ENCODE results near the gene KIF26B. TPM values are rescaled to one million over a fixed set of nuclear protein-coding genes. Genes with fewer than 3 reads are reported as not detected.

Gene KIF26B
- total RNA-seq, 1 donor from 2014 or later: 0.13 TPM

DNA sequence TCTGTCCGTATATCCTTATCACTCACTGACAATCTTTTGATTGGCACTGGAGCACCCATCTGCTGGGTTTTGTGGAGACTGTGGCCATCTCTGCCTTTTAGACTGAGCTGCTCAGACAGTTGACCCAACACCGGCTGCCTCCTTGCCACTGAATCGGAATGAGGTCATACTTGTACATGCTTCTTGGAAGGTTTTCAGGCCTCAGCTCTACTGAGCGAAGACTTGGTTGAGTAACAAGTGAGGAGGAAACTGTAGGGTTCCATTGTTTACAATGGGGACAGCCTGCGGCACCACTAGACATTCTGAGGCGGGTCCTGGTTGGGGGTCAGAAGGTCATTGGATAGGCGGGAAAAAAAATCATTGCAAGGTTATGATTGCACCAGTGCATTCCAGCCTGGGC lies 320.3 kb downstream of the KIF26B start:
- Mint-ChIP-seq H3K9me3 (no peaks in the 10 kb centered on the region), H3K27ac (no peak overlapping the region), H3K36me3 (ENCODE audit: low read depth) (no peaks in the 10 kb centered on the region), H3K4me1 (ENCODE audit: low read depth) (no peaks in the 10 kb centered on the region), H3K4me3 (no peak overlapping the region), H3K27me3 (ENCODE audit: insufficient read depth) (no peaks in the 10 kb centered on the region)
- intact Hi-C loops (cut with micrococcal nuclease): no loop called here
- DNase-seq (ENCODE audit: low spot score): no peak

DNA sequence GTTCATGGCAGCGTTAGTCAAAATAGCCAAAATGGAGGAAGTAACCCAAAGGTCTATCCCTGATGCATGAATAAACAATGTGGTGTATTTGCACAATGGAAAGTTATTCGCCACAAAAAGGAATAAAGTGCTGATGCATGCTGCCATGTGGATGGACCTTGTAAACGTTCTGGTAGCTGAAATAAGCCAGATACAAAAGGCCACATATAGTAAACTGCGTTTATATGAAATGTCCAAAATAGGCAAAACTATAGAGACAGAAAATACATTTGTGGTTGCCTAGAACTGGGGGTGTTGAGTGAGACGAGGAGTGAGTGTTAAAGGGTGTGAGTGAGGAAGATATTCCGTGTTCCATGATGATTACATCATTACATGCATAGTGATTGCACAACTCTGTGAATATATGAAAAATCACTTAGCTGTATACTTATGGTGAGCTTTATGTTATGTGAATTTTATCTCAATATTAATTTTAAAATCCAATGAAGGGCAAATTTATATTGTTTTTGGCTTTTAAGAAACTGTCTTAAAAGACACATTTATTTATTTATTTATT lies 321.3 kb downstream of the KIF26B start:
- Mint-ChIP-seq H3K36me3 (ENCODE audit: low read depth) (no peaks in the 10 kb centered on the region), H3K4me3 (no peak overlapping the region), H3K9me3 (no peaks in the 10 kb centered on the region), H3K27ac (no peak overlapping the region), H3K27me3 (ENCODE audit: insufficient read depth) (no peaks in the 10 kb centered on the region), H3K4me1 (ENCODE audit: low read depth) (no peaks in the 10 kb centered on the region)
- intact Hi-C loops (cut with micrococcal nuclease): no loop called here
- DNase-seq (ENCODE audit: low spot score): no peak

- Mint-ChIP-seq H3K4me1 (ENCODE audit: low read depth) (no peaks in the 10 kb centered on the region), H3K4me3 (no peak overlapping the region), H3K9me3 (no peaks in the 10 kb centered on the region), H3K27me3 (ENCODE audit: insufficient read depth) (no peaks in the 10 kb centered on the region), H3K36me3 (ENCODE audit: low read depth) (no peaks in the 10 kb centered on the region), H3K27ac (no peak overlapping the region)
- intact Hi-C loops (cut with micrococcal nuclease): no loop called here
- no peak for DNase-seq (ENCODE audit: low spot score)
Measured at GRCh38 chr1:245477941-245478340, 323.2 kb downstream of the KIF26B start.

- Mint-ChIP-seq H3K27me3 (ENCODE audit: insufficient read depth) (no peaks in the 10 kb centered on the region), H3K4me1 (ENCODE audit: low read depth) (no peaks in the 10 kb centered on the region), H3K9me3 (no peaks in the 10 kb centered on the region), H3K4me3 (no peak overlapping the region), H3K27ac (no peak overlapping the region), H3K36me3 (ENCODE audit: low read depth) (no peaks in the 10 kb centered on the region)
- intact Hi-C loops (cut with micrococcal nuclease): no loop called here
- no peak for DNase-seq (ENCODE audit: low spot score)
Measured at GRCh38 chr1:245480393-245481120, 325.8 kb downstream of the KIF26B start.

DNA sequence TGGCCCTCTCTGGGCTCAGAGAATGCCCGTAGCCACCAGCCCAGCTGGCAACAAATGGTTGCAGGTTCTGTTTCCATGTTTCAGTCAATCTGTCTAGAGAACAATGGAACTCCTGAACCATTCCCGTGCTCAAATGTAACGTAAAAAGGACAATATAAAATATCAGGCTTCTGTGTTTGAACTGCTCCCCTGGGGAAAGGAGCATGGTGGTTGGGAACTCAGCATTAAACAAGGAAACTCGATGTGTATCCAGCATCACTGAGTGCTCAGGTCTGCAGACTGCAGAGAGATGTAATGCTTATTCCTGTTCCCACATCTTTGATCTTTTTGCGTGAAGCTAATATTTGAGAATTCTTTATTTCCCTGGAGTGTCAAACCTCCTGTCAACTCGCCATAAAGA lies 326.5 kb downstream of the KIF26B start:
- intact Hi-C loops (cut with micrococcal nuclease): no loop called here
- H3K36me3 Mint-ChIP-seq (ENCODE audit: low read depth): no peaks in the 10 kb centered on the region
- DNase-seq (ENCODE audit: low spot score): no peak

GRCh38 chr1:245483247-245483646 lies 328.5 kb downstream of the KIF26B start:
- Mint-ChIP-seq H3K9me3 (no peaks in the 10 kb centered on the region), H3K27me3 (ENCODE audit: insufficient read depth) (peaks cover 2% of the 10 kb centered on the region)

More for the DNA sequence above, 326.5 kb downstream of the KIF26B start:
- H3K4me1 Mint-ChIP-seq (ENCODE audit: low read depth): no peaks in the 10 kb centered on the region
- H3K4me3 Mint-ChIP-seq: no peak overlapping the region
- no peaks in the 10 kb centered on the region for H3K27me3 Mint-ChIP-seq (ENCODE audit: insufficient read depth)
- no peak overlapping the region for H3K27ac Mint-ChIP-seq
- H3K9me3 Mint-ChIP-seq: no peaks in the 10 kb centered on the region

DNA sequence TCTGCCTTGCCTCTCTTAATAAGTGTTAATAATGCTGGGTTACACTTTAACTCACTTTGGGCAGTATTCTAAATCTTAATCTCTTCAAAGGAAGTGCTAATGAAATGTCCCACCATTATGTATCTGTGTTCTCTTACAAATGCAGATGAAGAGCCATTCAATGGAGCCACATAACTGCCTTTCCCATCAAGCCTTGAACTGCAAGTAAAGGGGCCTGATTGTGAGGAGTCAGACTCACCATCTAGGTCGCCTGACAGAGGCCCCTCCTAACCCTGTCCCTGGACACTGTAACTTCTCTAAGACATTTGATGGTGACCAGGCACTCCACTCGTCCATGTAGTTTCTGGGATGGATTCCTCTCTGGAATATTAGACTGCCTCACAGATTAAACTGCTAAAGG lies 329.4 kb downstream of the KIF26B start:
- H3K4me3 Mint-ChIP-seq: no peak overlapping the region
- H3K27ac Mint-ChIP-seq: no peak overlapping the region
- intact Hi-C loops (cut with micrococcal nuclease): no loop called here
- H3K27me3 Mint-ChIP-seq (ENCODE audit: insufficient read depth): peaks cover 2% of the 10 kb centered on the region
- H3K9me3 Mint-ChIP-seq: no peaks in the 10 kb centered on the region
- no peaks in the 10 kb centered on the region for H3K36me3 Mint-ChIP-seq (ENCODE audit: low read depth)
- no peaks in the 10 kb centered on the region for H3K4me1 Mint-ChIP-seq (ENCODE audit: low read depth)
- no peak for DNase-seq (ENCODE audit: low spot score)

More at GRCh38 chr1:245483247-245483646, 328.5 kb downstream of the KIF26B start:
- Mint-ChIP-seq H3K4me3 (no peak overlapping the region), H3K36me3 (ENCODE audit: low read depth) (no peaks in the 10 kb centered on the region), H3K27ac (no peak overlapping the region), H3K4me1 (ENCODE audit: low read depth) (no peaks in the 10 kb centered on the region)
- no peak for DNase-seq (ENCODE audit: low spot score)
- intact Hi-C loops (cut with micrococcal nuclease): no loop called here

GRCh38 chr1:245485996-245486395 lies 331.2 kb downstream of the KIF26B start:
- no peaks in the 10 kb centered on the region for H3K4me1 Mint-ChIP-seq (ENCODE audit: low read depth)
- no peak overlapping the region for H3K4me3 Mint-ChIP-seq
- intact Hi-C loops (cut with micrococcal nuclease): no loop called here

GRCh38 chr1:245486775-245487470 lies 332.1 kb downstream of the KIF26B start:
- Mint-ChIP-seq H3K9me3 (no peaks in the 10 kb centered on the region), H3K4me1 (ENCODE audit: low read depth) (no peaks in the 10 kb centered on the region), H3K27ac (no peak overlapping the region), H3K27me3 (ENCODE audit: insufficient read depth) (peaks cover 2% of the 10 kb centered on the region), H3K4me3 (no peak overlapping the region), H3K36me3 (ENCODE audit: low read depth) (no peaks in the 10 kb centered on the region)
- DNase-seq (ENCODE audit: low spot score): no peak
- intact Hi-C loops (cut with micrococcal nuclease): no loop called here

More at GRCh38 chr1:245485996-245486395, 331.2 kb downstream of the KIF26B start:
- H3K27me3 Mint-ChIP-seq (ENCODE audit: insufficient read depth): peaks cover 2% of the 10 kb centered on the region
- no peak for DNase-seq (ENCODE audit: low spot score)
- no peak overlapping the region for H3K27ac Mint-ChIP-seq
- no peaks in the 10 kb centered on the region for H3K36me3 Mint-ChIP-seq (ENCODE audit: low read depth)
- H3K9me3 Mint-ChIP-seq: no peaks in the 10 kb centered on the region

- intact Hi-C loops (cut with micrococcal nuclease): no loop called here
- H3K9me3 Mint-ChIP-seq: no peaks in the 10 kb centered on the region
- H3K4me3 Mint-ChIP-seq: no peak overlapping the region
- no peaks in the 10 kb centered on the region for H3K4me1 Mint-ChIP-seq (ENCODE audit: low read depth)
- H3K27me3 Mint-ChIP-seq (ENCODE audit: insufficient read depth): peaks cover 2% of the 10 kb centered on the region
- no peaks in the 10 kb centered on the region for H3K36me3 Mint-ChIP-seq (ENCODE audit: low read depth)
- DNase-seq (ENCODE audit: low spot score): no peak
- no peak overlapping the region for H3K27ac Mint-ChIP-seq
Measured at GRCh38 chr1:245488346-245489129, 333.8 kb downstream of the KIF26B start.

- H3K27ac Mint-ChIP-seq: no peak overlapping the region
- no peaks in the 10 kb centered on the region for H3K36me3 Mint-ChIP-seq (ENCODE audit: low read depth)
- intact Hi-C loops (cut with micrococcal nuclease): no loop called here
- no peaks in the 10 kb centered on the region for H3K9me3 Mint-ChIP-seq
- H3K4me1 Mint-ChIP-seq (ENCODE audit: low read depth): no peaks in the 10 kb centered on the region
- no peak overlapping the region for H3K4me3 Mint-ChIP-seq
- DNase-seq (ENCODE audit: low spot score): no peak
- peaks cover 2% of the 10 kb centered on the region for H3K27me3 Mint-ChIP-seq (ENCODE audit: insufficient read depth)
Measured at GRCh38 chr1:245489838-245490237, 335.1 kb downstream of the KIF26B start.

DNA sequence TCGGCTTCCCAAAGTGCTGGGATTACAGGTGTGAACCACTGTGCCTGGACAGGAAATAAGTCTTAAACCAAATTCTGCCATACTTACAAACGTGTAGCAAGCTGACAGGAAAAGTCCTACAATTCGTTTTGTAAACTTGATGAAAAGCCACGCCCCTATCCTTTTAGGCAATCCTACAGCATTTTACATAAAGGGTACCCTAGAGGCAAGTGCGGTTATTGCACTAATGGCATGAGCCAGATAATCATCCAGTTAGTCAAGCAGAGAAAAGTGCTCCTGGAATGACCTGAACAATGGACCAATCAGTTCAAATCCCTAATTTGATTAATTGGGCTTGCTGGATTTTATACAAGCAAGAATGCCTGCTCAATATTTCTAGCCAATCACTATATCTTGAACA lies 338.2 kb downstream of the KIF26B start:
- H3K4me1 Mint-ChIP-seq (ENCODE audit: low read depth): no peaks in the 10 kb centered on the region
- intact Hi-C loops (cut with micrococcal nuclease): no loop called here

DNA sequence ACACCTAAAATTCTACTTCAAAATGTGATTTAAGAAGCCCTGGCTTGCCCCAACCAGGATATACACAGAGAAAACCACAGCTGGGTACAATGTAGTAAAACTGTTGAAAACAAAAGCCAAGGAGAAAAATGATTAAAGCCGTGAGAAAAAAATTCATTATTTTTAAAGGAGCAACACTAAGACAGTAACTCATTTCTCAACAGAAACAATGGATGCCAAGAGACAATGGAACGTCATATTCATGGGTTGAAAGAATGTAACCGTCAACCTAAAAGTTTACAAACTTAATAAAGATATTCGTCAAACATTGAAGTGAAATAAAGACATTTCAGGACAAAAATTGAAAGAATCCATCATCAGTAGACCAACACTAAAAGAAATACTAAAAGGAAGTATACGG lies 340.9 kb downstream of the KIF26B start:
- Mint-ChIP-seq H3K27me3 (ENCODE audit: insufficient read depth) (peaks cover 2% of the 10 kb centered on the region), H3K4me1 (ENCODE audit: low read depth) (no peaks in the 10 kb centered on the region), H3K36me3 (ENCODE audit: low read depth) (no peaks in the 10 kb centered on the region), H3K27ac (no peak overlapping the region), H3K4me3 (no peak overlapping the region), H3K9me3 (no peaks in the 10 kb centered on the region)
- no peak for DNase-seq (ENCODE audit: low spot score)
- intact Hi-C loops (cut with micrococcal nuclease): no loop called here

More for the DNA sequence above, 338.2 kb downstream of the KIF26B start:
- Mint-ChIP-seq H3K9me3 (no peaks in the 10 kb centered on the region), H3K36me3 (ENCODE audit: low read depth) (no peaks in the 10 kb centered on the region), H3K4me3 (no peak overlapping the region), H3K27ac (no peak overlapping the region), H3K27me3 (ENCODE audit: insufficient read depth) (peaks cover 4% of the 10 kb centered on the region)
- no peak for DNase-seq (ENCODE audit: low spot score)
